GM18870 (cell line): ENCODE data around the gene HHAT.

ENCODE experiments used
- ATAC-seq: cut with Tn5 transposase; IDR thresholded peaks from one replicate; pipeline ENCODE4 v1.9.1; 2021; ENCODE audit warnings: moderate library complexity; ENCODE audit not compliant: unreplicated experiment

Gene HHAT

DNA sequence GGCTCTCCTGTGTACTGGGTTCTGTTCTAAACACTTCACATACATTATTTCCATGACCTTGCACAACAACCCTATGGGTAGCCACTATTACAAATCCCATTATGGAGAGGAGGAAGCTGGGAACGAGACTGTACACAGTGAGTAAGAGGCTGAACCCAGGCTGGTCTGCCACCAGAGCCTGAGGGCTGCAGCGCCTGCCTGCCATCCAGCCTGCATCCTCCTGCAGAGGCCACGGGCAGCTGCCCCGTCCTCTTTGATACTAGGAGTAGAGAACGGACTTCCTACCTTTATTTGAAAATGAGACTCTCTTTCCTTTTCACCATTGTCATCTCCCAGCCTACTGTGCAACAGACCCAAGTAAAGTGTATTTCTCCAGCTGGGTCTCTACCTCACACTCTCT, 370.0 kb downstream of the HHAT start:
- ATAC-seq, result no peak

DNA sequence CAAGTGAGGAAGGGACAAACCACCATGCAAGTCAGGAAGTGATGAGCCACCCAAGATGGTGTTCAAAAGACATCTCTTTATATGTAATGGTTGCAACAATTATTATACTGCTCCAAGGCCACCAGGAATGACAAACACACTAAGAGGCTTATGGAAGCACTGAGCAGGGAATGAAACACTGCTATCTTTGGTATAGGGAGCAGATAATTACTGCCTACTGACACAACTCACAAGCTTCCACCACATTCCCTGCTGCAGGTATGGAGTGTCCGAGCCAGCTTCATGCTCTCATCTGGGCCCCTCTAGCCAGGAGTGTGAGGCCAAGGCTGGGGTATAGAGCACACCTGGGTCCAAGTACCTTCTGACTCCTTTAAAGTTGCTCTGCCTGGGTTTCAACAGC, 371.4 kb downstream of the HHAT start:
- no peak for ATAC-seq

DNA sequence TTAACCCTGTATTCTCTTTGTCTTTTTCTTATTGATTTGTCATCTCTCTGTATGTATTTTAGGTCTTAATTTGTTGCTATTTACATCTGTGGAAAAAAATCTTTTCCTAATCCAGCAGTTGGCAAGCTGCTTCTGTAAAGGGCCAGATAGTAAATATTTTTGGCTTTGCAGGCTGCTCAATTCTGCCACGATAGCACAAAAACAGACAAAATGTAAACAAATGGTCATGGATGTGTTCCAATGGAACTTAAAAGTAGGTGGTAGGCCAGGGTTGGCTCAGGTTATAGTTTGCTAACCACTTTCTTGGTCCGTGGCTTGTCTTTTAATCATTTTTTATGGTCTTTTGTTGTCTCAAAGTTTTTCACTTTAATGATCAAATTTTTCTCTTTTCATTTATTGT, 371.8 kb downstream of the HHAT start:
- no peak for ATAC-seq

- no peak for ATAC-seq
Observed at GRCh38 chr1:210702506-210702905, 373.8 kb downstream of the HHAT start.

DNA sequence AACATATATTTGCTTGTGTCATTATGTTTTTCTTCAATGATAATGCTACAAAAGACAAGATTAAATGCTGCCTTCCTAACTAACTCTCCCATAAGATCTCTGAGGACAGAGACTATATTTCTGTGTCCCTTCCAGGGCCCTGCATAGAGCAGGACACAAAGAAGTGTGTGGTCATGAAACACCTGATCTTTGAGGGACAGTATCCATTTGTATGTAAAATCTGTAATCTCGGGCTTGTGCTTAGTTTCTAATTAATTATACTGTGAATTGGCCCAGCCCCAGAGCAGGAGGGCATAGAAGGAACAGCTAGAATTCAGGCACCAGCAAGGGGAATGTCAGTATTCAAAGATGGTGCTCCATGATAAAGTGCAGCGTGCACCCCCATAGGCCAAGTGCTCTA, 374.9 kb downstream of the HHAT start:
- no peak for ATAC-seq

- ATAC-seq, result no peak
Observed at GRCh38 chr1:210705086-210705485, 376.4 kb downstream of the HHAT start.

DNA sequence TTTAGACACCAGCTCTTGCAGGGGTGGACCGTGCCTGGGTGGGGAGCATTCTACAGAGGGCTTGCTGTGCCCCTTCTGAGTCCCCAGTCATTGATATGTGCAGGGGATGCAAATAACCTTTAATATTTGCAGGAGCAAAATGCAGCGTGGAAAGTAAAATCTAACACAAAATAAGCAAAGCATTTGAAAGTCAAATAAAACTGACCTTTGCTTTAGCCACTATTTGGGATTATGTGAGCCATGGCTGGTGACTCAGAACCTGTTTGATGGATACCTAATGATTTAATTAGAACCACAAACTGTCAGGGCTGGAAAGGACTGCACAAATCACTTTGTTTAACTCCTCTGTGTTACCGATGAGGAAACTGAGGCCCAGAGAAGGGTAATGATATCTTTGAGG, 377.5 kb downstream of the HHAT start:
- ATAC-seq, result no peak

- ATAC-seq, result no peak
Observed at GRCh38 chr1:210707300-210708240, 378.9 kb downstream of the HHAT start.

DNA sequence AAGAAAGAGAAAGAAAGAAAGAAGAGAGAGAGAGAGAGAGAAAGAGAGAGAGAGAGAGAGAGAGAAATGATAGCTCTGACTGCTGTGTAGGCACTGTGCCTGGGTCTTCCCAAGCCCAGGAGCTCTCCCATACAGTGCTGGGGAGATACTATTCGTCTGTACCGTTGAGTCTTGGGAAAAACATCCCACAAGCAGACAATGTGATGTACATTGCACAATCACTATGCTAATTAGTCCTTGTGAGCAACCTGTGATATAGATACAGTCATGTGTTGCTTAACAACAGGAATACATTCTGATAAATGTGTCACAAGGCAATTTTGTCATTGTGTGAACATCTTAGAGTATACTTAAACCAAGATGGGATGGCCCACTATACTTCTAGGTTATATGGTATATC, 381.0 kb downstream of the HHAT start:
- no peak for ATAC-seq

GRCh38 chr1:210711825-210712612, 383.3 kb downstream of the HHAT start:
- no peak for ATAC-seq

- no peak for ATAC-seq
Observed at GRCh38 chr1:210715072-210715471, 386.4 kb downstream of the HHAT start.

DNA sequence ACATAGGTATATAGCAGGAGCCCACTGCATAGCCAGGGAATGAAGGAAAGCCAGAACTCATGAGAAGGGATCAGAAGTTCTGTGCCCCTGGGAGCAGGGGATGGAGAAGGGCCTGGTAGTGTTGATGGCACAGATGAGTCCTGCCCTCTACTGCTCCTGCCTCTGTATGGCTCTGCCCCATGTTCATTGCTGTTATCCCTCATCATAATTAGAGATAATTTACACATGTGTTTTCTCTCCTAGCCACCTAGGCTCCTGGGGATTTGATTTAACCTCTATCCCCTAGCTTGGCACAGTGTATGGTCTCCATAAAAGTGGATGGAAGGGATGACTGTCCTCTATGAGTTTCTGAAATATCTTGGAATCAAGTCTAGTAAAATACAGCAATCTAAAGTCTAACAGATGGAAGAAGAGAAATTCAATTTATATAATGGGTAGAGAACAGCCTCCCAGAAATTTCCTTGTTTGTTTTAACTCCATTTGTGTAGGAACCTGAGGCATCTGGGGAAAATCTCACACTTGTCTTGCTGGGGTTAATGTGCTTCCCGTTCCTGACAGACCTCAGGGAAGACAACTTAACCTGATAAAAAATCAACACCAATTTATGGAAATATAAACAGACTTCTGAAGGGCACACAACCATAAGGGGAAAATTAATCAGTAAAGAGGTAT, 393.8 kb downstream of the HHAT start:
- no peak for ATAC-seq

DNA sequence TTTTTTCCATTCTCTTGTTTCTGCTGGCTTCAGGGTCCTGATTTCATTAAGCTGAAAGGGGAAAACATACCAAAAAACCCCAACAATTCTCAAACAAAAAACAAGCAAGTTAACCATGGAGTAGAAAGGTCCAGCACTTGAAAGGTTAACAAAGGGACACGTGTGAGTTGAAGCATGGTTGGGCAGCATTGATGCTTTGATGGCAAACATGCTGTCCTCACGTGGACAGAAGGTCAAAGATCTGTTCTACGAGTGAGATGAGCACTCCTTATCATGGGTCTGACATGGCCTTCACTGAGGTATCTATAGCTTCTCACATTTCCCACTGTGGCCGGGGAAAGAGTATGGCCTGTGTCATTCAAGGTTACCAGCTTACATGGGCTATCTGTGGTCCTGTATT, 394.9 kb downstream of the HHAT start:
- ATAC-seq, result no peak

- ATAC-seq, result no peak
Observed at GRCh38 chr1:210724768-210725167, 396.1 kb downstream of the HHAT start.
